Measurements from ENCODE around the gene CPA2.
"Not testable (repeated sequence)": the region's sequence is repeated elsewhere in the genome, so short reads cannot be mapped to it uniquely, and the experiment has no call there.

Gene CPA2

GRCh38 chr7:130266258-130266960, at the start of gene CPA2:
Gene CPA2, plus strand, starts transcription at chr7:130266863. Its CDS starts 19 bp downstream, at chr7:130266882.
- DNase-seq = no peak

DNA sequence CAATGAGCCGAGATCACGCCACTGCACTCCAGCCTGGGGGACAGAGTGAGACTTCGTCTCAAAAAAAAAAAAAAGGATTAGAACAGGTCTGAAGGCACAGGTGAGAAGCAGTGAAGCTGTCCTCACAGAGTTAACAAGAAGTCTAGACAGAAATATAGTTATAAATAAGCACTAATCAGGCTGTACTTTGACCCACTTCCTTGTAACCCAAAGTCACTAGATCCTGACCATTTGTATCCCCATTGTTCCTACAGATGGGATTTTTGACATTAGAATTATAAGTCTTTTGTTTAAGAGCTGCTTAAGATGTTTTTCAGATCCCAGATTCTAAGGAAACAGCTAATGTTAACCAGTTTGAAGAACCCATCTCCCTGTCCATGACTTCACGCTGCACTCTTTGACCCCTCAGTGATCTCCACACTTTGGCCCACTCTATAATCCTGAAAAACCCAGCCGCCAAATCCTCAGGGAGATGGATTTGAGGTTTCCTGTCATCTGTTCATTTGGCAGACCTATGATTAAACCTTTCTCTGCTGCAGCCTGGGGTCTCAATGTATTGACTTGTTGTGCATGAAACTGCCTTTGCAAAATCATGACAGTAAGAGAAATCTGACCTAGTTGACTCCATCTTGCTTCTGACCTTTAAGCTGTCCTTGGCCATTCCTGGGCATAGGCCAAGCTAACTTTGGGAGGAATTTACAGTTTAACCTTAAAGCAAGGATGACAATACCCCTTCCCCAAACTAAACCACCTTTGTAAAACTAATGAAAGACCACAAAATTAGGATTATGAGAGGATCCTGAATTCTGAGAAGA, 47.6 kb upstream of the CPA2 start:
- no peak for DNase-seq

- DNase-seq = no peak
Measured at GRCh38 chr7:130219871-130220270, 46.8 kb upstream of the CPA2 start.

- no peak for DNase-seq
Measured at GRCh38 chr7:130221746-130222145, 44.9 kb upstream of the CPA2 start.

DNA sequence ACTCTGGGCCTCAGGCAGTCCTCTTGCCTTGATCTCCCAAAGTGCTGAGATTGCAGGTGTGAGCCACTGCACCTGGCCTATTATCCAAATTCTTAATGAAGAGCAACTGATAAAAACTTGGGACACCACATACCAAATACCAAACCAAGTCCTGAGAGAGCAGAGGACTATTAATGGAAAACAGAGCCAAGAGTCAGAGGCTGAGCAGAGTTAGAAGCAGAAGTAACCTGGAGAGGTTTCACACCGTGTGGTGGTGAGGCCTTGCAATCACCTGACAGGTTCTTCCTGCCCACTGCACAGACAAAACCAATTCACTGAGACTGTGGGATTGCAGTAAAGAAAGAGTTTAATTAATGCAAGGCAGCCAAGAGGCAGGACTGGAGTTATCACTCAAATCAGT, 43.0 kb upstream of the CPA2 start:
- DNase-seq = no peak

DNA sequence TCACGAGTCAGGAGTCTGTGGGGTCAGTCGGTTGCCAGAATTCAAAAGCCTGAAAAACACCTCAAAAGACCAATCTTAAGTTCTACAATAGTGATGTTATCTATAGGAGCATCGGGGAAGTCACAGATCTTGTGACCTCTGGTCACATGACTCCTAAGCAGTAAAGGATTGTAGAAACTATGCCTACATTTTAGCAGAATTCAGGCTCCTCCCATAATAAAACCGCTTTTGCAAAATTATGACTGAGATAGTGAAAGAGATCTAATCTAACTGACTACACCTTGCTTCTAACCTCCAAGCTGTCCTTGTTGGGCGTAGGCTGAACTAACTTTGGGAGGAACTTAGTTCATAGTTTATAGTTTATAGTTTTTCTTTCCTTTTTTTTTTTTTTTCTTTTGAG, 42.5 kb upstream of the CPA2 start:
- DNase-seq = no peak

GRCh38 chr7:130224923-130225322, 41.7 kb upstream of the CPA2 start:
- DNase-seq = peak; percentile 18

GRCh38 chr7:130226333-130226732, 40.3 kb upstream of the CPA2 start:
- no peak for DNase-seq

DNA sequence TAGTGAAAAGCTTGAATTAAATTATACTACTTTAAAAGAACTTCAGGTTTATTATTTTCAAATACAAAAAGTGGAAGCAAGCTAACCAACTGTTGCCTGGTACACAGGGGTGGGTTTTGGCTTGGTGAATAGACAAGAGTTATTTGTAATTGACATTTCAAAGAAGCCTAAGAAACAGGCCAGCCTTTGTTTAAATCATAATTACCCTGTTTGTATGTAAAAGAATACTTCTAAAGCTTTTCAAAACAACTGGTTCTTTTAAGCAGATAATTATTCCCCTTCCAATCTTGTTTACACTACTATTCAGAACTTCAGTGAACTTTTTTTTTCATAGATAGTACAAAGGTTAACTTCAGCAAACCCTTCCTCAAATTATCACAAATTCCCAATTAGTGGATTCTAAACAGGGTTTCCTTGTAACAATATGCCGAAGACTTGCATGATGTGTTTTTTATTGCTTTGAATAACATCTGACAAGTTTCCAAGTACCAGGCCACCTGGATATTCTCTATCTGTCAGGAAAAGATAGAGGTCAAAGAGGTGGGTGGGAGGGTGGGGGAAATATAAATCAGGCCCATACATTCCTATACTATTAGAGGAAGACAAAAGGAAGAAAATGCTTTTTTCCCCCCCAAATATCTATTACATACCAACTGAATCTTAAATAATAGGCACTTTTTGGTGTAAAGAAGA, 38.6 kb upstream of the CPA2 start:
- DNase-seq = no peak

DNA sequence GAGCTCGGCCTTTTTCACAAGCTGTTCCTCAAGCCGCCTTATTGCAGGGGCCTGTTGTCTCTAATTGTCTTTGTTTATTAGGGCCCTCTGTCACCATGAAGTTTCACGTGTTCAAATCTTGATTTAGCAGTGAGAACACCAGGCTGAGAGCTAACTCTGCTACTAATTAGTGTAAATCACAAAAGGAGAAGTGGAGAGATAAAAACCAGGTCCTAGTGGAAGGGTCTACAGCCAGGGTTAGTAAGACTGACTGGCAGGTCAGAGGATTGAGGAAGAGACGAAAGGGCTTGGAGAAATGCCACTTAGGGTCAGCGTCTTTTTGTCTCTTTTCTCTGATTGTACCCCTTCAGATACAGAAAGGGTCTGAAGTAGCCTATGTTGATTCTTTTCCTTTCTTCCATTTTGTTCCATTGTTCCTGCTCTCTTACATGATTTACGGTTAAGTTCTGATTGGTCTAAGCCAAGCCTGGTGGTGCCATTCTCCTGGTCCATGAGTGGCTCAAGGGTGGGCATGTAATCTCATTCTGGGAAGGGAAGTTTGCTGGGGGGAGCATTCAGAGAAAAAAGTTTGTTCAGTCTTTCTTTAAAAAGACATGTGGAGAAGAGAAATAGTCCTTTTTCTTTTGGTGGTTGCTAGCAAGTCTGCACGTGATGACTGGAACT, 37.7 kb upstream of the CPA2 start:
- DNase-seq = no peak

GRCh38 chr7:130229981-130230380, 36.7 kb upstream of the CPA2 start:
- DNase-seq = not testable (repeated sequence)

- no peak for DNase-seq
Measured at GRCh38 chr7:130231792-130232191, 34.9 kb upstream of the CPA2 start.

DNA sequence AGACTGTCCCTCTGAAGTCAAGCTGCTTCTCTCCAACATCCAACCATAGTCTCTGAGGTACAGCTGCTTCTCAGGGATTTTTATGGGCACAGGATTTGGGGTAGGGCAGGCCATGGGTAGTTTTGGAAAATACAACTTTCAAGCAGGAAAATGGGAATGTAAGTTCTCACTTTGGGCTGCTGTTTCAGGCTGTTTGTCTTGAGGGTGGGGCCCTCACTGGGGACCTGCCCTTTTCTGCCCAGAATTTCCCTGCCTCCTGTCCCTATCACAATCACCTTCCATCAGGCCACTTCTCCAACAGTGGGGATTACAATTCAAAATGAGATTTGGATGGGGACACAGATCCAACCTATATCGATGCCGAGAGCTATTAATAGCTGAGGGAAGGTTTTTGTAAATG, 34.5 kb upstream of the CPA2 start:
- DNase-seq = no peak

DNA sequence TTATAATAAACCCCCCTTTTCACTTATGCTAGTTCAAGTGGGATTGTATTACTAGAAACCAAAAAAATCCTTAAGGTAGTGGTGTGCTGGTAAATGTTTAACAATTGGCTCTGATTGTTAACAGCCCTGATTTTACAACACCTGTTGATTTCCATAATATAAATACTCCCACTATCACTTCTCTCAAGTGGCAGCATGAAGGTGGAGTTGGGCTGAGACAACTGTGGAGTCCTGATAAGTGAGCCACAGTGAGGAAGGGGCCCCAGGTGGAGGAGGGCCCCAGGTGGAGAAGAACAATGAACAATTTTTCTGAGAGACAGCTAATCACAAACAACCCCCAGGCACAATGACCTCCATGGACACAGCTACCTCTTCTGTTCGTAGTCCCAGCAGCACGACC, 32.6 kb upstream of the CPA2 start:
- DNase-seq = no peak

DNA sequence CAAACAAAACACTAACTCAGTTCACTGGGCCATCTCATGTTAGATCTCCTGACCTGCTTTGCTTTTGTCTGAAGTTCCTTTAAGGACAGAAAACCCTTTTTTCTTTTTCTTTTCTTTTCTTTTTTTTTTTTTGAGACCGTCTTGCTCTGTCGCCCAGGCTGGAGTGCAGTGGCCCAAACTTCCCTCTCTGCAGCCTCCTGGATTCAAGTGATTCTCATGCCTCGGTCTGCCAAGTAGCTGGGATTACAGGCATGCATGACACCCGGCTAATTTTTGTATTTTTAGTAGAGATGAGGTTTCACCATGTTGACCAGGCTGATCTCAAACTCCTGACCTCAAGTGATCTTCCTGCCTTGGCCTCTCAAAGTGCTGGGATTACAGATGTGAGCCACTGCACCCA, 30.3 kb upstream of the CPA2 start:
- DNase-seq = not testable (repeated sequence)

GRCh38 chr7:130240240-130240639, 26.4 kb upstream of the CPA2 start:
- DNase-seq = no peak

- DNase-seq = peak; percentile 24
Measured at GRCh38 chr7:130242198-130243014, 24.3 kb upstream of the CPA2 start.

GRCh38 chr7:130243486-130243885, 23.2 kb upstream of the CPA2 start:
- DNase-seq = not testable (repeated sequence)

- DNase-seq = not testable (repeated sequence)
Measured at GRCh38 chr7:130246491-130246890, 20.2 kb upstream of the CPA2 start.

GRCh38 chr7:130248842-130249241, 17.8 kb upstream of the CPA2 start:
- not testable (repeated sequence) for DNase-seq

DNA sequence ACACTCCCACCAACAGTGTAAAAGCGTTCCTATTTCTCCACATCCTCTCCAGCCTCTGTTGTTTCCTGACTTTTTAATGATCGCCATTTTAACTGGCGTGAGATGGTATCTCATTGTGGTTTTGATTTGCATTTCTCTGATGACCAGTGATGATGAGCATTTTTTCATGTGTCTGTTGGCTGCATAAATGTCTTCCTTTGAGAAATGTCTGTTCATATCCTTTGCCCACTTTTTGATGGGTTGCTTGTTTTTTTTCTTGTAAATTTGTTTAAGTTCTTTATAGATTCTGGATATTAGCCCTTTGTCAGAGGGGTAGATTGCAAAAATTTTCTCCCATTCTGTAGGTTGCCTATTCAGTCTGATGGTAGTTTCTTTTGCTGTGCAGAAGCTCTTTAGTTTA, 17.0 kb upstream of the CPA2 start:
- DNase-seq = not testable (repeated sequence)

- DNase-seq = no peak
Measured at GRCh38 chr7:130254555-130254954, 12.1 kb upstream of the CPA2 start.

Measured in T1000 (cell line).